GM19468 (cell line): ENCODE measurements around the gene TMPRSS3.

ENCODE experiments used
- ATAC-seq: cut with Tn5 transposase; IDR thresholded peaks from one replicate; pipeline ENCODE4 v1.9.1; 2021; ENCODE audit warnings: mild to moderate bottlenecking, moderate library complexity, moderate number of reproducible peaks; ENCODE audit not compliant: unreplicated experiment; ENCODE audit errors: extremely low read depth

The TMPRSS3 gene

GRCh38 chr21:42429856-42430255 lies 34.0 kb upstream of the TMPRSS3 start:
- ATAC-seq = no peak

GRCh38 chr21:42429021-42429420 lies 33.2 kb upstream of the TMPRSS3 start:
- ATAC-seq = no peak

- no peak for ATAC-seq
These were observed 32.1 kb upstream of the TMPRSS3 start for GRCh38 chr21:42427809-42428419.

GRCh38 chr21:42426876-42427480 lies 31.1 kb upstream of the TMPRSS3 start:
- ATAC-seq = no peak

GRCh38 chr21:42426424-42426823 lies 30.6 kb upstream of the TMPRSS3 start:
- ATAC-seq = no peak

GRCh38 chr21:42425591-42425990 lies 29.7 kb upstream of the TMPRSS3 start:
- no peak for ATAC-seq

- ATAC-seq = no peak
These were observed 29.2 kb upstream of the TMPRSS3 start for GRCh38 chr21:42424914-42425541.

- no peak for ATAC-seq
These were observed 27.8 kb upstream of the TMPRSS3 start for GRCh38 chr21:42423685-42424084.

- no peak for ATAC-seq
These were observed 27.4 kb upstream of the TMPRSS3 start for GRCh38 chr21:42423197-42423675.

GRCh38 chr21:42421018-42421793 lies 25.4 kb upstream of the TMPRSS3 start:
- no peak for ATAC-seq

- no peak for ATAC-seq
These were observed 24.0 kb upstream of the TMPRSS3 start for GRCh38 chr21:42419845-42420244.

GRCh38 chr21:42418886-42419285 lies 23.0 kb upstream of the TMPRSS3 start:
- ATAC-seq = no peak

GRCh38 chr21:42417533-42417932 lies 21.7 kb upstream of the TMPRSS3 start:
- no peak for ATAC-seq

GRCh38 chr21:42414928-42415769 lies 19.3 kb upstream of the TMPRSS3 start:
- peak; percentile 54 for ATAC-seq

- ATAC-seq = no peak
These were observed 18.7 kb upstream of the TMPRSS3 start for GRCh38 chr21:42414553-42414927.

- no peak for ATAC-seq
These were observed 18.2 kb upstream of the TMPRSS3 start for GRCh38 chr21:42414066-42414465.

- no peak for ATAC-seq
These were observed 17.6 kb upstream of the TMPRSS3 start for GRCh38 chr21:42413500-42413899.

- ATAC-seq = no peak
These were observed 17.2 kb upstream of the TMPRSS3 start for GRCh38 chr21:42413093-42413492.

GRCh38 chr21:42412636-42412933 lies 16.7 kb upstream of the TMPRSS3 start:
- no peak for ATAC-seq
